ENCODE data around the gene ZNF674.
"Not testable (repeated sequence)": the region's sequence is repeated elsewhere in the genome, so short reads cannot be mapped to it uniquely, and the experiment has no call there.

- TF ChIP-seq POLR2A (IDR thresholded peaks at IDR 0.05); CTCF (IDR thresholded peaks at IDR 0.05 in 8 of 11, conservative IDR thresholded peaks at IDR 0.05 in 3 of 11): not testable (repeated sequence)
Measured at GRCh38 chrX:46460801-46461659, 84.2 kb downstream of the ZNF674 start.

Data from spleen (tissue), 7 donors.